ENCODE data around the gene AGR2. TPM values are rescaled to one million over a fixed set of nuclear protein-coding genes. Genes with fewer than 3 reads are reported as not detected.

Gene AGR2
- total RNA-seq, 1 donor from 2014 or later, result 2.9 TPM

GRCh38 chr7:16742547-16742946 is 62.3 kb downstream of the AGR2 start:
- no peak overlapping the region for H3K27ac Mint-ChIP-seq
- no peak for DNase-seq (ENCODE audit: low spot score in 2 of 2, unreplicated experiment in 2 of 2)

More at GRCh38 chr7:16742547-16742946, 62.3 kb downstream of the AGR2 start:
- peaks cover 34% of the 10 kb centered on the region for H3K4me1 Mint-ChIP-seq
- TF ChIP-seq CTCF (IDR thresholded peaks at IDR 0.05; ENCODE audit: unreplicated experiment), result no peak
- no peak overlapping the region for H3K4me3 Mint-ChIP-seq
- no peaks in the 10 kb centered on the region for H3K36me3 Mint-ChIP-seq
- peaks cover 2% of the 10 kb centered on the region for H3K27me3 Mint-ChIP-seq (ENCODE audit: low read depth)
- H3K9me3 Mint-ChIP-seq, result no peaks in the 10 kb centered on the region

Other genes starting within 250 kb of the AGR2 start
- 23.5 to 25.0 TPM (median 24.4 TPM) in 3 replicates for gene ANKMY2, start 159.2 kb downstream of the AGR2 start, total RNA-seq
- 73.9 to 77.6 TPM (median 75.9 TPM) in 3 replicates for gene BZW2, start 158.8 kb downstream of the AGR2 start, total RNA-seq
- 63.1 to 70.0 TPM (median 69.5 TPM) in 3 replicates for gene TSPAN13, start 51.2 kb downstream of the AGR2 start, total RNA-seq
- 1.7 to 2.1 TPM (median 2.0 TPM) in 3 replicates for gene AGR3, start 77.0 kb upstream of the AGR2 start, total RNA-seq